SK-MEL-5 (cell line): ENCODE results near the gene ZNF850. TPM values are rescaled to one million over a fixed set of nuclear protein-coding genes. Genes with fewer than 3 reads are reported as not detected.
"Not testable (repeated sequence)": the region's sequence is repeated elsewhere in the genome, so short reads cannot be mapped to it uniquely, and the experiment has no call there.

Experiments
- DNase-seq: peaks from one replicate; pipeline ENCODE4 v3.0.0-alpha.2; 2016; ENCODE audit warnings: low read depth, low spot score
- in situ Hi-C: cut with HindIII; loops from 2 replicates; pipeline ENCODE4 v1.10.0; 2016; ENCODE audit warnings: low sequenced_read_pairs, high pct_unique_total_duplicates, low pct_unique_long_range_greater_than_20kb
- total RNA-seq: library from RNA; depleted of rRNA; stranded (reverse); fragments of >200 nt; shearing (Covaris generic); gene quantifications from 2 replicates; pipeline ENCODE4 v1.2.3, GENCODE V29; 2014; rRNA removed

Gene ZNF850
- total RNA-seq, 1 experiment from 2014 or later, result 2.9 TPM

DNA sequence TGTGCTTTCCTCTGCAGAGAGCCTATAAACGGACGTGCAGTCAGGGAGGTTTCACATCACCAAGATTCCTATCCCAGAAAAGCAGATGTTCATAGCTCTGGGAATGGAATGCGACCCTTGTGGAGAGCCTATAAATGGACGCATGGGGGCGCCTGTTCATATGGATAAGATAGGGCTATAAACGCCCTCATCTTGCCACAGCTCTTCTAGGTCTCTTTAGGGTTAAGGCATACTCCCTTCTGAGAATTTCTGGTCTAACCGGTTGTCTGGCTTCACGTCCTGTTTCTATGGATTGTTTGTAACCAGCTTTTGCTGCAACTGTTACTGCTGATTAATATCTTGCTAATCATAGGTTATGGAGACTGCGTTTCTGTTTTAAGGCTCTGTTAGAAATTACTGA is 36.4 kb downstream of the ZNF850 start:
- in situ Hi-C loops, DNase-seq: not testable (repeated sequence)

- DNase-seq, result no peak
Observed at GRCh38 chr19:36719687-36720556, 52.7 kb downstream of the ZNF850 start.

DNA sequence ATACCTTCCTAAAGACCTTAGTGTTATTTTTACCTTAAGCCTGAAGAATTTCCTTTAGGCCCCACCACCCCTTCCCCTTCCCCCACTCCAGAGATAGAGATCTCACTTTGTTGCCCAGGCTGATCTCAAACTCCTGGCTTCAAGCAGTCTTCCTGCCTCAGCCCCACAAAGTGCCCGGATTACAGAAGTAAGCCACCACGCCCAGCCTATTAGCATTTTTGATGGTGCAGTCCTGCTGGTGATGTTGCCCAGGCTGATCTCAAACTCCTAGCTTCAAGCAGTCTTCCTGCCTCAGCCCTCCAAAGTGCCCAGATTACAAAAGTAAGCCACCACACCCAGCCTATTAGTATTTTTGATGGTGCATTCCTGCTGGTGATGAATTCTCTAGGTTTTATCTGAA is 63.2 kb downstream of the ZNF850 start:
- in situ Hi-C loops, result no loop called here
- DNase-seq, result no peak

More at GRCh38 chr19:36719687-36720556, 52.7 kb downstream of the ZNF850 start:
- in situ Hi-C loops, result no loop called here

GRCh38 chr19:36707134-36707533 is 65.5 kb downstream of the ZNF850 start:
- in situ Hi-C loops, result no loop called here
- no peak for DNase-seq

GRCh38 chr19:36688058-36688457 is 84.5 kb downstream of the ZNF850 start:
- in situ Hi-C loops, result no loop called here
- DNase-seq, result no peak

GRCh38 chr19:36687214-36688056 is 85.2 kb downstream of the ZNF850 start, which contains the start of gene ZNF567:
Gene ZNF567, plus strand, starts transcription at chr19:36687612. Its CDS starts 7,256 bp downstream, at chr19:36694868.
- peak; percentile 95 for DNase-seq
- in situ Hi-C loops, result no loop called here

GRCh38 chr19:36686365-36687213 is 86.0 kb downstream of the ZNF850 start:
- in situ Hi-C loops, result no loop called here
- DNase-seq, result peak; percentile 0

DNA sequence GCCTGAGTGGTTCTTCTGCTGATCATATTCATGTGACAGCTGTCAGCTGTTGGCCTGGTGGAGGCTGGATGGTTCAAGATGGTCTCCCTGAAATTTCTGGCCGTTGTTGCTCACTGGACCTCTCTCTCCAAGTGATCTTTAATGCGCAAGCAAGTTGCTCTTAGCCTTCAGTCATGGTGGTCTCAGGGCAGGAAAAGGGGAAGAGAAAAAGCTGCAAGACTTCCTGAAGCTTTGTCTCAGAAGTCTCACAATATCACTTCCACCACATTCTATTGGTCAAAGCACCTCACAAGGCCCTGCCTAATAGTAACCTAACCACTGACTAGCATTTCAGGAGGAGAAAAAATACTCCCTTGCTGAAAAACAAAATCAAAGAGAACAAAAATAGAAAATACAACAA is 86.8 kb downstream of the ZNF850 start:
- in situ Hi-C loops, result no loop called here
- no peak for DNase-seq

GRCh38 chr19:36679455-36679854 is 93.2 kb downstream of the ZNF850 start:
- in situ Hi-C loops, result no loop called here
- no peak for DNase-seq

DNA sequence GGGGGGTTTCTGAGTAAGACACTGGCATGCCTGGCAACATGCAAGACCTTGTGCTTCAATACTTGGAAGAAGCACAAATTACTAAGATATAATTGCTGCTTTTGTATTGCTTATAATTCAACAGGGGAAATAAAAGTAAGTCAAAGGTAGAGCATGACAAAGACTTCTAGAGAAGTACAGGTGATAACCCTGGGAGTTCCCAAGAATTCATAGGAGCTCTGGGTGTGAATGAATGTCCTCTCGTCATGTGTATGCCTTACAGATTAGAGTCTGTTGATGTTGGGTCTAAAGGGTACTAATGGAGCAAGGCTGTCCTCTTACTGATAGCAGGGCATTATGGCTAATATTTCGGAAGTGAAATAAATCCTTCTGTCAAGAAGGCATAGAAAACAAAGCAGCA is 98.4 kb downstream of the ZNF850 start:
- DNase-seq, result no peak
- in situ Hi-C loops, result no loop called here

GRCh38 chr19:36672368-36672767 is 100.2 kb downstream of the ZNF850 start:
- no peak for DNase-seq
- in situ Hi-C loops, result no loop called here

DNA sequence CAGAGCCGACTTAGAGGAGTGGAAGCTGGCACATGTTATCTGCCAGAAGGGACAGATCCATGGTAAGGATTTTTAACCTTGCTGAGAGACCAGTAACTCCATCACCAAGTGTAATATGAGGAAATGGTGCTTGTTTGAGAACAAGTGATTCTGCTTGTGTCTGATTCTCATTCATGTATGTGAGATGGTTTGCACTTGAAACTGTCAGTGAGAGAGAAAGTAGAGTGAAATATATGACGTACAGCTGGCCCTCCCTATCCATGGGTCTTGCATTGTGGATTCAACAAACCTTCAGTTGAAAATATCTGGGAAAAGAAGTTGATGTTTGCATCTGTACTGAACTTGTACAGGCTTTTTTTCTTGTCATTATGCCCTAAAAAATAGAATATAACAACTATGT is 104.0 kb downstream of the ZNF850 start:
- DNase-seq, result no peak

DNA sequence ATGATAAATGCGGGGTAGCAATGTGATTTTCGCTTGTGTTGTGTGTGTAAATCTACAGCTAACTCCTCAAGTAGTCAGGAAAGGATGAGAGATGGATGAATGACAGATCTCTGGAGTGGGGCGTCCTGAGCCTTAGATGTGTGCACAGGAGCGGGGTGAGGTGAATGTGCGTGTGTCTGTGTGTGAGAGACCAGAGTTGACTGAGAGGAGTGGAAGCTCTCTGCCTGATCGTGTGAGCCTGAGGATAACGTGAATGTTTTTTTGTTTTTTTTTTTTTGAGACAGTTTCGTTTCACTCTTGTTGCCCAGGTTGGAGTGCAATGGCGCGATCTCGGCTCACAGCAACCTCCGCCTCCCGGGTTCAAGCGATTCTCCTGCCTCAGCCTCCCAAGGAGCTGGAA is 106.8 kb downstream of the ZNF850 start:
- DNase-seq, result no peak
- in situ Hi-C loops, result no loop called here

More for the DNA sequence above, 104.0 kb downstream of the ZNF850 start:
- in situ Hi-C loops, result no loop called here

Other genes starting within 250 kb of the ZNF850 start
- 9.0 and 12.0 TPM in 2 replicates for gene ZNF260, start 244.5 kb downstream of the ZNF850 start, total RNA-seq
- 7.1 and 7.3 TPM in 2 replicates for gene ZNF529, start 199.5 kb downstream of the ZNF850 start, total RNA-seq
- gene ZNF382, start 167.5 kb downstream of the ZNF850 start, total RNA-seq, result 6.8 and 9.9 TPM in 2 replicates
- 5.4 and 5.8 TPM in 2 replicates for gene ZNF461, start 106.0 kb downstream of the ZNF850 start, total RNA-seq
- gene ZNF567, start 85.2 kb downstream of the ZNF850 start, total RNA-seq, result 2.9 and 6.3 TPM in 2 replicates
- 2.5 and 2.6 TPM in 2 replicates for gene ZNF790, start 65.6 kb upstream of the ZNF850 start, total RNA-seq
- 2.0 and 2.4 TPM in 2 replicates for gene ZNF345, start 78.1 kb upstream of the ZNF850 start, total RNA-seq
- gene ZNF829, start 143.5 kb upstream of the ZNF850 start, total RNA-seq, result 1.8 and 2.0 TPM in 2 replicates
- 4.9 and 8.0 TPM in 2 replicates for gene ZNF568, start 143.5 kb upstream of the ZNF850 start, total RNA-seq